HepG2 (cell line): ENCODE measurements around the gene MDP1. TPM values are rescaled to one million over a fixed set of nuclear protein-coding genes. Genes with fewer than 3 reads are reported as not detected.
A peak's percentile ranks its signal among the peaks of the same experiment; 100 is the strongest.

Experiments used
- BHLHE40 ChIP-seq: IDR thresholded peaks from 2 replicates; pipeline ENCODE4 v1.6.1; 2011; ENCODE audit warnings: low read length, improper control_type of control experiment
- DNMT1 ChIP-seq: sonication (generic); formaldehyde crosslinking; IDR thresholded peaks from 2 replicates; pipeline ENCODE4 v1.5.1; 2020; ENCODE audit warnings: mild to moderate bottlenecking, missing genetic modification reagents
- FIP1L1 ChIP-seq: fragments of 200-400 bp; formaldehyde crosslinking; IDR thresholded peaks from 2 replicates; pipeline ENCODE4 v1.6.1; 2018; ENCODE audit warnings: low read depth, mild to moderate bottlenecking, low read length, moderate library complexity, borderline replicate concordance; ENCODE audit not compliant: insufficient read depth
- GMEB1 ChIP-seq: sonication (generic); formaldehyde crosslinking; IDR thresholded peaks from 2 replicates; pipeline ENCODE4 v1.5.1; 2020; ENCODE audit warnings: missing genetic modification reagents, mild to moderate bottlenecking, borderline replicate concordance
- GRHL1 ChIP-seq: sonication (generic); formaldehyde crosslinking; conservative IDR thresholded peaks from 2 replicates; pipeline ENCODE4 v1.8.0; 2022; ENCODE audit warnings: missing genetic modification reagents
- HMG20A ChIP-seq: IDR thresholded peaks from 2 replicates; pipeline ENCODE4 v1.6.1; 2016; ENCODE audit warnings: borderline replicate concordance
- HOMEZ ChIP-seq: IDR thresholded peaks from 2 replicates; pipeline ENCODE4 v1.6.1; 2016; ENCODE audit warnings: low read depth
- PBX2 ChIP-seq: IDR thresholded peaks from 2 replicates; pipeline ENCODE4 v1.6.1; 2016; ENCODE audit warnings: control low read depth
- REST ChIP-seq, 2 experiments: IDR thresholded peaks; 2 replicates each; pipeline ENCODE4 v1.6.1; 2011 to 2012; ENCODE audit warnings: low read length in 2 of 2, borderline replicate concordance in 1 of 2, low read depth in 1 of 2, mild to moderate bottlenecking in 1 of 2, moderate library complexity in 1 of 2
- ZBTB38 ChIP-seq: sonication (generic); formaldehyde crosslinking; IDR thresholded peaks from 2 replicates; pipeline ENCODE4 v1.5.1; 2020; ENCODE audit warnings: mild to moderate bottlenecking, missing genetic modification reagents
- ZNF343 ChIP-seq: sonication (generic); formaldehyde crosslinking; IDR thresholded peaks from 2 replicates; pipeline ENCODE4 v1.4.0; 2020; ENCODE audit warnings: mild to moderate bottlenecking, missing genetic modification reagents
- ZNF367 ChIP-seq: sonication (generic); formaldehyde crosslinking; IDR thresholded peaks from 2 replicates; pipeline ENCODE4 v1.4.0; 2020; ENCODE audit warnings: missing genetic modification reagents, borderline replicate concordance
- ZNF432 ChIP-seq: sonication (generic); formaldehyde crosslinking; IDR thresholded peaks from 2 replicates; pipeline ENCODE4 v1.5.0; 2020; ENCODE audit warnings: missing genetic modification reagents, mild to moderate bottlenecking, borderline replicate concordance
- ZNF510 ChIP-seq: sonication (generic); formaldehyde crosslinking; IDR thresholded peaks from 2 replicates; pipeline ENCODE4 v1.4.0; 2020; ENCODE audit warnings: low read depth, mild to moderate bottlenecking, missing genetic modification reagents
- ZXDC ChIP-seq: sonication (generic); formaldehyde crosslinking; IDR thresholded peaks from 2 replicates; pipeline ENCODE4 v1.5.0; 2020; ENCODE audit warnings: mild to moderate bottlenecking, missing genetic modification reagents
- polyA plus RNA-seq, 8 experiments: library from polyadenylated mRNA; depleted of rRNA in 3 of 8; stranded (reverse) in 7 of 8; unstranded in 1 of 8; fragments of >200 nt; fragmentation: Illumina TruSeq in 4 of 8; extraction: Trizol in 4 of 8; gene quantifications; 2 replicates each; pipeline versions ENCODE4 v1.2.1 to v1.2.3, GENCODE V29; 2011 to 2016; ENCODE audit warnings: low read depth in 4 of 8, missing spikeins in 1 of 8, mixed read lengths in 1 of 8; ENCODE audit not compliant: insufficient read depth in 1 of 8
- total RNA-seq, 5 experiments: library from RNA; depleted of rRNA; stranded (reverse); fragments of >200 nt; fragmentation: Illumina TruSeq; extraction: Trizol; gene quantifications; 2 replicates each; pipeline ENCODE4 v1.2.3, GENCODE V29; 2016; ENCODE audit warnings: low read depth in 1 of 5

Gene MDP1
- total and polyA plus RNA-seq, 2 of the 13 experiments (the other 11 are each of a cell fraction or from before 2014, with no cell fraction given): 44.1 to 48.7 TPM

GRCh38 chr14:24260026-24260779 lies 44.3 kb upstream of the MDP1 start (continued):
- TF ChIP-seq REST (IDR thresholded peaks at IDR 0.05; ENCODE audit: borderline replicate concordance in 1 of 2, low read depth in 1 of 2, low read length in 2 of 2) (no peak), GRHL1 (CRISPR knock-in tag) (no peak), ZNF432 (CRISPR knock-in tag) (no peak), ZXDC (CRISPR knock-in tag) (no peak), GMEB1 (CRISPR knock-in tag) (no peak), HMG20A (CRISPR knock-in tag) (no peak), DNMT1 (CRISPR knock-in tag) (0 out of 2 replicates have a peak, but pooled peaks have one; percentile 46), ZBTB38 (CRISPR knock-in tag) (peak; percentile 80), BHLHE40 (peak; percentile 45; the same call in 1 of the 2 replicates), FIP1L1 (no peak), PBX2 (CRISPR knock-in tag) (no peak), HOMEZ (0 out of 2 replicates have a peak, but pooled peaks have one; percentile 17), ZNF510 (CRISPR knock-in tag) (no peak), ZNF367 (CRISPR knock-in tag) (no peak), ZNF343 (CRISPR knock-in tag) (0 out of 2 replicates have a peak, but pooled peaks have one; percentile 36)
